Calu3 (cell line): ENCODE measurements around the gene LAMTOR5. TPM values are rescaled to one million over a fixed set of nuclear protein-coding genes. Genes with fewer than 3 reads are reported as not detected.

Experiments
- BruUV-seq: library from RNA; stranded (reverse); fragments of 400-500 nt; replicated peaks from 2 replicates; lab custom pipeline; 2021; lab: Mats Ljungman, UMichigan
- CTCF ChIA-PET: fragments of 300-600 bp; sonication (Branson Sonifier 250); formaldehyde crosslinking; loops from one replicate; lab custom pipeline; 2022; ENCODE audit warnings: antibody characterized with exemption; lab: Charles Lee
- DNase-seq: peaks from one replicate; pipeline ENCODE4 v3.0.0; 2022
- H3K27ac Mint-ChIP-seq: one replicate; pipeline ENCODE4 v1.8.0; 2022; ENCODE audit warnings: mixed read lengths; ENCODE audit not compliant: unreplicated experiment
- H3K27me3 Mint-ChIP-seq: one replicate; pipeline ENCODE4 v1.8.0; 2022; ENCODE audit warnings: mixed read lengths; ENCODE audit not compliant: unreplicated experiment
- H3K36me3 Mint-ChIP-seq: one replicate; pipeline ENCODE4 v1.8.0; 2022; ENCODE audit warnings: mild to moderate bottlenecking, moderate library complexity, mixed read lengths; ENCODE audit not compliant: insufficient read depth, unreplicated experiment
- H3K4me1 Mint-ChIP-seq: one replicate; pipeline ENCODE4 v1.8.0; 2022; ENCODE audit warnings: mild to moderate bottlenecking, low read depth, mixed read lengths; ENCODE audit not compliant: unreplicated experiment
- H3K4me3 Mint-ChIP-seq: one replicate; pipeline ENCODE4 v1.8.0; 2022; ENCODE audit warnings: mild to moderate bottlenecking, low read depth, moderate library complexity, mixed read lengths; ENCODE audit not compliant: unreplicated experiment
- H3K9me3 Mint-ChIP-seq: one replicate; pipeline ENCODE4 v1.8.0; 2022; ENCODE audit warnings: low read depth, mixed read lengths; ENCODE audit not compliant: unreplicated experiment
- CTCF ChIP-seq: fragments of 200-600 bp; IDR thresholded peaks from one replicate; pipeline ENCODE4 v1.8.0; 2022; ENCODE audit warnings: antibody characterized with exemption; ENCODE audit not compliant: unreplicated experiment
- intact Hi-C: fragments of 100-400 bp; cut with micrococcal nuclease; formaldehyde crosslinking; loops from one replicate; pipeline ENCODE4 v1.10.0; 2022; ENCODE audit not compliant: unreplicated experiment
- total RNA-seq: library from RNA; stranded (reverse); gene quantifications from 2 replicates; pipeline ENCODE4 v1.2.3, GENCODE V29; 2022

The LAMTOR5 gene
- total RNA-seq, 1 experiment from 2014 or later: 87.4 TPM

- CTCF ChIA-PET: no interaction called here
- peaks cover 41% of the 10 kb centered on the region for H3K27me3 Mint-ChIP-seq
- no peaks in the 10 kb centered on the region for H3K36me3 Mint-ChIP-seq
- no peak overlapping the region for H3K4me3 Mint-ChIP-seq
- no peaks in the 10 kb centered on the region for H3K9me3 Mint-ChIP-seq
- no peak overlapping the region for H3K27ac Mint-ChIP-seq
- intact Hi-C loops: no loop called here
- H3K4me1 Mint-ChIP-seq: no peaks in the 10 kb centered on the region
- no peak for DNase-seq
- no TSS peak for BruUV-seq
- no peak for TF ChIP-seq CTCF
Measured at GRCh38 chr1:110426854-110427253, 19.4 kb upstream of the LAMTOR5 start.

DNA sequence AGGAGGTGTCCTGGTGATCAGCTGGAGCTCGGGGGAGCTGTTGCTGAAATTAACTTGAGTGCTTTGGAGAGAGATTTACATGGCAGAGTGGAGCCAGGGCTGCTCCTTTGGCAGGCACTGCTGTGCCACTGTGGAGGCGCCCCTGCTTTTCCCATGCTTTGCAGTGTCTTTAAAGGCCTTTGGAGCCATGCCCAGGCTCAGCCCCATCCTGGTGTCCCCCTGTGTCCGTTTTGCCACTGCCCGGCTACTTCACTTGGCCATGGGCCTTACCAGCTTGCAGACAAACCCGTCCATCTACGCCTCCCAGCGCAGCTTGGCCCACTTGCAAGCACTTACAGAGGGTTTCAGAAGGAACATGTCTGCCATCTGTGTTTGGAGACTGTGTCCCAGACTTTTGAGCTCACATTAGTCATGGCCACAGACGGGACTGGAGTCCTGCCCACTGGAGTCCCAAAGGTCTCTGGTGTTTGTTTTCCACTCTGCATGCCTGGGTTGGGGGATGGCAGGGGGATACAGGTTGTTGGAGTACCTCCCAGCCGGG, 18.2 kb upstream of the LAMTOR5 start:
- no peaks in the 10 kb centered on the region for H3K9me3 Mint-ChIP-seq
- H3K36me3 Mint-ChIP-seq: no peaks in the 10 kb centered on the region
- intact Hi-C loops: no loop called here
- peaks cover 29% of the 10 kb centered on the region for H3K27me3 Mint-ChIP-seq
- BruUV-seq: no TSS peak
- no peaks in the 10 kb centered on the region for H3K4me1 Mint-ChIP-seq
- no peak for DNase-seq
- CTCF ChIA-PET: no interaction called here
- TF ChIP-seq CTCF: no peak
- no peak overlapping the region for H3K27ac Mint-ChIP-seq
- H3K4me3 Mint-ChIP-seq: no peak overlapping the region

DNA sequence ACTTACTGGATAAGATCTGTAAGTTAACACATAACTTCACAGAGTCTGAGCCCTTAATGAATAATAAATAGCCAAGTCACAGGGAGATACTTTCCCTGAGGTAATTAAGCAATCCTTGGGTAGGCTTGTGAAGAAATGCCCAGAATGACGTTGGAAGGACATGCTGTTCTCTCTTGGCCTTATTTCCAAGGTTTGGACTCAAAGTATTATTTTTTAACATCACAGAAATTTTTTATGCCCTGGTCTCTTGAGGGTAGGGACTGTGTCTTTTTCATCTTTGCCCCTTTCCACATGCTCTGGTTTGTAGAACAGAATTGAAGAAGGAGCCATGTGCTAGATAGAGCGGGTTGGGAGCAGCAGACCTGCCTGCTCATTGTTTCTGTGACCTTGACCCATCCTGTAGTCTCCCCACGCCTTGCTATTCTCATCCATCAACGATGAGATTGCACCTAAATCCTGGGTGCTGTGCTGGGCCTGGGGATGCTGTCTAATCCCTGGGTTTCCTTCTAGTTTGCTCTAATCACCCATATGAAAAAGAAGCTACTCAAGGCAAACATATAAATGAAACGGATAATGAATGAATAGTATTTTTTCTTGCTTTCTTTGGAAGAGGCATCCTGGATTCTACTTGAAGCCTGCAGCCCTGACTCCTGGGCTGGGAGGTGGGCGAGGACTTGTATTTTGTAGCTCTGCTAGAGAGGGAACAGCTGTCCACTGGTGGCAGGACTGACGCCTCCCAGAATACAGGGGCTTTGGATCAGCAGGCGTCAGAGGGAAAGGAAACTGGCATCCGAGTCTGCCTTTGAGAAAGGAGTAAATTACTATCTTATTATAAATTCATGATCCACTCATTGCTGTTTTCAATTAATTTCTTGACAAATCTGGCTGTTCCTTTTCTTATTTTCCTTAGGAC, 17.5 kb upstream of the LAMTOR5 start:
- BruUV-seq: no TSS peak
- no peak for TF ChIP-seq CTCF
- Mint-ChIP-seq H3K27ac (no peak overlapping the region), H3K27me3 (peaks cover 22% of the 10 kb centered on the region), H3K9me3 (no peaks in the 10 kb centered on the region), H3K4me1 (no peaks in the 10 kb centered on the region), H3K4me3 (no peak overlapping the region), H3K36me3 (no peaks in the 10 kb centered on the region)
- CTCF ChIA-PET: no interaction called here
- DNase-seq: no peak
- intact Hi-C loops: no loop called here

DNA sequence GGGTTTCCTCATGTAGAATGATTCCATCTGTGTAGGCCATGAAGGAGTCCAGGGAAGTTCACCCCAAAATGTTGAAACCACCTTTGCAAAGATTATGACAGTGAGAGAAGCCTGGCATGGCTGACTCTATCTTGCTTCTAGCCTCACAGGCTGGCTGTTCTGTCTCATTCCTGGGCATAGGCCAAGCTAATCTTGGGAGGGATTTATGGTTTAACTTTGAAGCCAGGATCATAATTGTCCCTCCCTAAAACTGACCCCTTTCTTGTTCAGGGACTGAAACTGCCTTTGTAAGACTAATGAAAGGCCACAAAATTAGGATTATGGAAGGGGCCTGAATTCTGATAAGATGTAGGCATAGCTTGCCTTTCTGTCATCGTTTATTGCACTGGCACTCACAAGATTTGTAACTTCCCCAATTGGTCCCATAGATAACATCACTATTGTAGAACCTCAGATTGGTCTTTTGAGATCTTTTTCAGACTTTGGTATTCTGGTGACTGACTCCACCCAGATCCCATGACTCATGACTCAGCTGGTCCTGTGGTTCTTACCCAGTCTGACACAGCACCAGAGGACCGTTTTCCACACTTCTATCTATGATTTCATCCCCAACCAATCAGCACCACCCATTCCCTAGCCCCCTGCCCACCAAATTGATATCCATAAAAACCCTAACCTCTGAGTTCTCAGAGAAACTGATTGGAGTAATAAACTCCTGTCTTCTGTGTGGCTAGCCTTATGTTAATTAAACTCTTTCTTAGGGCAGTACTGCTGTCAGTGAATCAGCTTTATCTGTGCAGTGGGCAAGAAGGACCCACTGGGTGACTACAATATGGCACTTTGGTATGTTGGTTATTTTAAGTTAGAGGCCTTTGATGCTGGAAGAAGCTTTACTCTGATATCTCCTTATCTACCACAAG, 13.6 kb upstream of the LAMTOR5 start:
- BruUV-seq: no TSS peak
- H3K9me3 Mint-ChIP-seq: no peaks in the 10 kb centered on the region

More for the DNA sequence above, 13.6 kb upstream of the LAMTOR5 start:
- H3K36me3 Mint-ChIP-seq: no peaks in the 10 kb centered on the region
- CTCF ChIA-PET: no interaction called here
- H3K27me3 Mint-ChIP-seq: peaks cover 24% of the 10 kb centered on the region
- intact Hi-C loops: no loop called here
- no peak for TF ChIP-seq CTCF
- no peak overlapping the region for H3K27ac Mint-ChIP-seq
- no peak overlapping the region for H3K4me3 Mint-ChIP-seq
- no peak for DNase-seq
- H3K4me1 Mint-ChIP-seq: no peaks in the 10 kb centered on the region
